IPS-15b (cell line): ENCODE data around the gene SPTB.

Source experiments
- H3K27me3 ChIP-seq: one replicate; pipeline ENCODE4 v1.6.1; 2013; ENCODE audit warnings: low read length; ENCODE audit not compliant: control insufficient read depth, insufficient read depth
- H3K36me3 ChIP-seq: one replicate; pipeline ENCODE4 v1.6.1; 2013; ENCODE audit warnings: low read length; ENCODE audit not compliant: control insufficient read depth, insufficient read depth
- H3K4me1 ChIP-seq: one replicate; pipeline ENCODE4 v1.6.1; 2013; ENCODE audit warnings: mild to moderate bottlenecking, low read length; ENCODE audit not compliant: control insufficient read depth, insufficient read depth
- H3K4me3 ChIP-seq: one replicate; pipeline ENCODE4 v1.5.1; 2013; ENCODE audit warnings: low read depth, low read length
- H3K9ac ChIP-seq: one replicate; pipeline ENCODE4 v1.6.1; 2013; ENCODE audit warnings: low read depth, mild to moderate bottlenecking, low read length
- H3K9me3 ChIP-seq: one replicate; pipeline ENCODE4 v1.6.1; 2013; ENCODE audit warnings: mild to moderate bottlenecking, low read length; ENCODE audit not compliant: control insufficient read depth, insufficient read depth

The SPTB gene

GRCh38 chr14:64792871-64793560, 86.7 kb downstream of the SPTB start:
- Histone ChIP-seq H3K4me3 (no peak overlapping the region), H3K4me1 (no peaks in the 10 kb centered on the region), H3K9ac (no peak overlapping the region), H3K9me3 (no peaks in the 10 kb centered on the region), H3K27me3 (no peaks in the 10 kb centered on the region), H3K36me3 (no peaks in the 10 kb centered on the region)

GRCh38 chr14:64792231-64792630, 87.5 kb downstream of the SPTB start:
- no peak overlapping the region for H3K4me3 ChIP-seq
- no peaks in the 10 kb centered on the region for H3K9me3 ChIP-seq
- no peaks in the 10 kb centered on the region for H3K4me1 ChIP-seq
- no peaks in the 10 kb centered on the region for H3K36me3 ChIP-seq
- no peaks in the 10 kb centered on the region for H3K27me3 ChIP-seq
- no peak overlapping the region for H3K9ac ChIP-seq

- Histone ChIP-seq H3K9ac (no peak overlapping the region), H3K4me1 (no peaks in the 10 kb centered on the region), H3K27me3 (no peaks in the 10 kb centered on the region), H3K36me3 (no peaks in the 10 kb centered on the region), H3K4me3 (no peak overlapping the region), H3K9me3 (no peaks in the 10 kb centered on the region)
Measured at GRCh38 chr14:64790478-64790877, 89.2 kb downstream of the SPTB start.

- H3K36me3 ChIP-seq: no peaks in the 10 kb centered on the region
Measured at GRCh38 chr14:64789696-64790095, 90.0 kb downstream of the SPTB start.

GRCh38 chr14:64788706-64789105, 91.0 kb downstream of the SPTB start:
- no peaks in the 10 kb centered on the region for H3K27me3 ChIP-seq
- no peak overlapping the region for H3K9ac ChIP-seq
- no peak overlapping the region for H3K4me3 ChIP-seq
- no peaks in the 10 kb centered on the region for H3K9me3 ChIP-seq
- no peaks in the 10 kb centered on the region for H3K4me1 ChIP-seq
- no peaks in the 10 kb centered on the region for H3K36me3 ChIP-seq

More at GRCh38 chr14:64789696-64790095, 90.0 kb downstream of the SPTB start:
- H3K9me3 ChIP-seq: no peaks in the 10 kb centered on the region
- H3K4me1 ChIP-seq: no peaks in the 10 kb centered on the region
- no peak overlapping the region for H3K9ac ChIP-seq
- no peak overlapping the region for H3K4me3 ChIP-seq
- H3K27me3 ChIP-seq: no peaks in the 10 kb centered on the region

GRCh38 chr14:64787619-64788018, 92.1 kb downstream of the SPTB start:
- no peaks in the 10 kb centered on the region for H3K4me1 ChIP-seq
- no peak overlapping the region for H3K9ac ChIP-seq
- H3K9me3 ChIP-seq: no peaks in the 10 kb centered on the region
- no peaks in the 10 kb centered on the region for H3K36me3 ChIP-seq
- H3K27me3 ChIP-seq: no peaks in the 10 kb centered on the region
- H3K4me3 ChIP-seq: no peak overlapping the region

GRCh38 chr14:64786296-64787149, 93.2 kb downstream of the SPTB start:
- Histone ChIP-seq H3K4me1 (no peaks in the 10 kb centered on the region), H3K9me3 (no peaks in the 10 kb centered on the region), H3K27me3 (no peaks in the 10 kb centered on the region), H3K4me3 (no peak overlapping the region), H3K36me3 (no peaks in the 10 kb centered on the region), H3K9ac (no peak overlapping the region)

GRCh38 chr14:64784006-64784405, 95.7 kb downstream of the SPTB start:
- H3K4me3 ChIP-seq: no peak overlapping the region
- H3K27me3 ChIP-seq: no peaks in the 10 kb centered on the region
- H3K9me3 ChIP-seq: no peaks in the 10 kb centered on the region
- no peaks in the 10 kb centered on the region for H3K4me1 ChIP-seq
- no peaks in the 10 kb centered on the region for H3K36me3 ChIP-seq
- H3K9ac ChIP-seq: no peak overlapping the region

- no peak overlapping the region for H3K4me3 ChIP-seq
- no peak overlapping the region for H3K9ac ChIP-seq
- H3K36me3 ChIP-seq: no peaks in the 10 kb centered on the region
- H3K4me1 ChIP-seq: no peaks in the 10 kb centered on the region
- H3K27me3 ChIP-seq: no peaks in the 10 kb centered on the region
- H3K9me3 ChIP-seq: no peaks in the 10 kb centered on the region
Measured at GRCh38 chr14:64782196-64782595, 97.5 kb downstream of the SPTB start.

GRCh38 chr14:64779472-64779871, 100.2 kb downstream of the SPTB start:
- H3K27me3 ChIP-seq: no peaks in the 10 kb centered on the region
- no peaks in the 10 kb centered on the region for H3K9me3 ChIP-seq
- no peak overlapping the region for H3K4me3 ChIP-seq
- no peaks in the 10 kb centered on the region for H3K36me3 ChIP-seq
- no peak overlapping the region for H3K9ac ChIP-seq
- no peaks in the 10 kb centered on the region for H3K4me1 ChIP-seq

- H3K9ac ChIP-seq: no peak overlapping the region
- no peaks in the 10 kb centered on the region for H3K4me1 ChIP-seq
- H3K4me3 ChIP-seq: no peak overlapping the region
- H3K9me3 ChIP-seq: peaks cover 8% of the 10 kb centered on the region
- H3K27me3 ChIP-seq: no peaks in the 10 kb centered on the region
- H3K36me3 ChIP-seq: peaks cover 3% of the 10 kb centered on the region
Measured at GRCh38 chr14:64778104-64778754, 101.5 kb downstream of the SPTB start.
